GM20431 (cell line): ENCODE data around the gene CREB5.

Experiments
- in situ Hi-C: fragments of 300-500 bp; cut with MseI, MboI; formaldehyde crosslinking; loops from one replicate; pipeline ENCODE4 v1.15.0; 2020; ENCODE audit warnings: low sequenced_read_pairs; ENCODE audit not compliant: unreplicated experiment

The CREB5 gene

DNA sequence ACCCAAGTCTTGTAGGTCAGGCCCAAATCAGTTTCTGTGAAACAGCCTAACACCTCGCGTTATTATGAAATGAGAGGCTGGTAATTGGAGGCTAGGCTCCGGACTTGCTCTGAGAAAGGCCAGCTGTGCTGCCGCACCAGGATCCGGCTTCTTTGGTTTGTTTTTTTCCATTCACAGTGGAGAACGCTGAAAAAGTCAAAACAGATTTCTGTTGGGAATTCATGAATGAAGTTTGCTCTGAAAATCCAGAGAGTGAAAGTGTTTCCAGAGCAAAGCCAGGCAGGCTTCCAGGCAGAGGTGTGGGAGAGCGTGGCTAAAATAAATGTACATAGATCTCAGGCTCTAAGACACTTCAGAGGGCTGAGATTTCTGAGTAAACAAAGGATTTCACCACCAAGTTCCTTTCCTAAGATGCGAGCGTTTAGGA, 305.8 kb downstream of the CREB5 start:
- in situ Hi-C loops, result no loop called here

DNA sequence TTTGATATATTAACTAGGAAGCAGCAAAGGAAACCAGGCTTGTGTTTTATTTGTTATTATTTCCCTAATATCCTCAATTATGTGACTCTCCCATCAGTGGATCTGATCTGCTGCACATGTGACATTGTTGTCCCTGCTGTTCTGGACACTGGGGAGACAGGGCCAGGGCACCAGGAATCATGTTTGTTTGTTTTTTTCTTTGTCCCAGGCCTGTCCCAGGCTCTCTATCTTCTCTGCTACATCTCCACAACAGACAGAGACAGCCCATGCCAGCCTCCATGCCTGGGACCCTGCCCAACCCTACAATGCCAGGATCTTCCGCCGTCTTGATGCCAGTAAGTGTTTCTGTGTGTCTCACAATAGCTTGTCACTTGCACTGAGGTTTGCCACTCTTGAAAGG, 306.2 kb downstream of the CREB5 start:
- in situ Hi-C loops, result no loop called here

DNA sequence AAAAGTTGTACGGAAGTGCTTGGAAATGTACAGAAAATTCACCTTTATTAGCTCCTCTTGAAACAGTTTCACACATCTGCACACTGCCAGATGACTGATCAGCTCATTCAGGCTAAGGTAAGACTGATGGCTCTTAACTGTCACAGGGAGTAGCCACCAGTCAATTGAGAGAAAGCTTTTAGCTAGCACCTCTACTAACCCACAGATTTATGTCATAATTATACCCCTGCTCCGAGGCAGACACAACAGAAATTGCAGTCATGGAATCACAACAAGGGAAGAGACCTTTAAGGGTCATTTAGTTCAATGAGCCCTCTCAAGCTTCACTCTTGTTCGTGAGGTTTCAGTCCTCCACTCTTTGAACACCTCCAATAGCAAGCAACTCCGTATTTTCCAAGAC, 310.4 kb downstream of the CREB5 start:
- in situ Hi-C loops, result no loop called here

DNA sequence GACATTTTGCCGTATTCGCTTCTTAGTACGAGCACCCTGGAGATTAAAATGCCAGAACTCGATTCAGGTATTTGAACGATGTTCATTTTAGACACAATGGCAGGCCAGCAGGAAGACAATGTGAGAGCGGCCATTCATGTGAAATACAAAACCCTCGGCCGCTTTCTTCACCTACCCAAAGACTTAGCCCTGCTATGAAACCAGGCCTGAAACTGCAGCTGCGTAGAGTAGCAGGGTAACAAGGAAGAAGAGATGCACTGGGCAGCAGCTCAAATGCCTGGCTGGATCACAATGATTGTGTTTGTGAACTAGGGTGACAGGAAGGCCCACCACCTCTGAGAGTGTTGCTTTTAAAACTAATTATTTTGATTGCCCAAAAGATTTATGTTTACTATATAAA, 311.0 kb downstream of the CREB5 start:
- in situ Hi-C loops, result no loop called here

DNA sequence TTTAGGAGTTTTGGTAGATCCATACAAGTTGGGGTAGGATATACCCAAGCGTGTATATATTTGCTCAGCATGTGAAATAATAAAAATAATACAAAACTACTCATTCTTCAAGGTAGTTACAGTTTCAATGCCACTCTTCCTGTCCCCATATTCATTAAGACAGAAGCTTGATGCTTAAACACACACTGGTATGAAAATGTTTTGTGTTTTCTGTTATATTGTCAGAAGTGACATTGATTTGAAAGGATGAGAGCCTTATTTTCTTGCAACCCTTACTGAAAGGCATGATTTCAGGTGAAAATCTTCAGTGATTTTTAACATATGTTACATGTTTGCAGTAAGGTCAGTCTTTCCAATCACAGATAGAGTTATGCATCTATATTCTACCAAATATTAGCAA, 312.2 kb downstream of the CREB5 start:
- in situ Hi-C loops, result no loop called here

DNA sequence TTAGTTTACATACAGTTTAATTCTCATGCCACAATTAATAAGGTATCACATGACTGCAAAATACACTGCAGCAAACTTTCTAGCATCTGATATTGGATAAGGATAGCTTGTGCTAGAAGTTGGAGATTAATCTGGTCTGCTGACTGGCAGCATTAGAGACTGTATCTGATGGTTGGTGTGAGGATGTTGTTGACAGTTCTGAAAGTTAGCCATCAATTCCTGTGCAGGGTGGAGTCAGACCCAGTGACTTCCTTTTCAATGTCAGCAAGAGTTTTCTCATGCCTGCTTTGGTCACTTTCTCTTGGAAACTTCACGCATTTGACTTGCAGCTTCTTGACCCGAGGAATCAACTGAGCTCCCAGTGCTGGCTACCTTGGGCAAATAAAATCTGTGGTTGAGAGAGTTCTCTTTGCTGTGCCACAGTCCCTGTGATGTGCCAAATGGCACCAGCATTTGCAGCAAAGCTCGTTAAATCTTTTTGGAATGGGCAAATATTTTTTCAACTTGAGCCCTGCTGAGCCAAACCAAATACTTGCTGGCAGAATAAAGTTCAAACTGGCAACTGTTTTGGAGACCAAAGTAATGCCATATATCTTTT, 312.8 kb downstream of the CREB5 start:
- in situ Hi-C loops, result no loop called here

DNA sequence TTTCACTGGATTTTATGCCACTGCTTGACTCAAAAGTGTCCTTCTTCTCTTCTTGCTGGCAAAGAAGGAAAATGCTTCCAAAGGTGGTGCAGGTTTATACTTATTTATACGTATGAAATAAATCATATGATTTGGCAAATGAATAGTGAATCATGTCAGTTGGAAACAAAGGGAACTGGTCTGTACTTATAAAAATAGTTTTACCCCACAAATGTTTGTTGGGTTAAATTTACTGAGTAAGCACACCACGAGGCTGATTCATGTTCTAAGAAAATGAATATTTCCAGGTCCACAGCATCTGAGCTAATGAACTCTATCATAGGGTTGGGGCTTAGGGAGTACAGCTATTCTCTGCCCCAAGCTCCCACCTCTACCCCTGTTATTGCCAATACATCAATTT, 313.6 kb downstream of the CREB5 start:
- in situ Hi-C loops, result no loop called here

DNA sequence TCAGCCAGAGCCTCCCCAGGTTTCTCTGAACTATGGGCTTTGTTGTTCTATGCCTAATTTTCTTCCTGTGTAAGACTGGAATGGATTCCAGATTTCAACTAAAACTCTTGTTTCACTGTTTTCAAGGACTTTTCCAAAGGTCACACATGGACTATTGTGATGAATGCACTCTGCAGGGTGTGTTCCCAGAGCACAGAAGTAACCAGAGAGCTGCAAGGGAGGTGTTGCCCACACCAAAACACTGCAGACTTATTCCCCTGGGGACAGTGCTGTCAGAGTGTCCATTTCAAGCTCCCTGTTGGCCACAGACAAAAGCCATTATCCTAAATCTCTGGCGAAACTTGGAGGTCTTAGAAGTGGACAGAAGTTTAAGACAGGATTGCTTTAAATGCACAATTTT, 314.2 kb downstream of the CREB5 start:
- in situ Hi-C loops, result no loop called here

DNA sequence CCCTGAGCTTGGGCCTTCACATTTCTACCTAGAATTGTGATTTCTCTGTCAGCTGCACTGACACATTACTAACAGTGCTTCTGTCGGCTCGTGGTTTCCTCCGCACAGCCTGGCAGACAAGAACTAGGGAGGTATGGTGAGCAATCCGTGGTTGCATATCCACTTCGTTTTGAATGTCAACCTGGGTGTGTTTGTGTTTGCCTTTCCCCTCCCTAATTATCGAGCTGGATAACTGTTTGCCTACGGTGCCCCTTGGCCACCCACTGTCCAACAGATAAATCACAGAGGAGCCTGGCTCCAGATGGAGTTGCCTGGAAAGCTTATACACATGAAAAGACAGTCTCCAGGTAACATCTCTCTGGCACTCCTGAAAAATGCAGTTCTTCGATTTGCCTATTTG, 317.0 kb downstream of the CREB5 start:
- in situ Hi-C loops, result no loop called here

DNA sequence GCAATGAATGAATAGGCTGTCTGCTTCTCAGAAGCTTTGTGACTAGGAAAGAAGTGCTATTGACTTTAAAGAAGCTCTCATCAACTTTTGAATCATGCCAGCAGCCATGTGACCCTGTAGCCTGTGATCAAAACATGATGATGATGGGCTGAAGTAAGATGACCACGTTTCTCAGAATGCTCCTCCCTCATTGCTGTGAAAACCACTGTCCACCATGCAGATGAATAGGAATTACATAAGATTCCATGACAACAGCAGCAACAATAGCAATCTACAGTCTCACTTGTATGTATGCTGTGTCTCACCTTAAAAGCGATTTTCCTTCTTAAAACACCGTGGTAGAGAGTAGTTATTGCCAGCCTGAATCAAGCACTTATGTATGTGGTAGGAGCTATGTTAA, 317.4 kb downstream of the CREB5 start:
- in situ Hi-C loops, result no loop called here

DNA sequence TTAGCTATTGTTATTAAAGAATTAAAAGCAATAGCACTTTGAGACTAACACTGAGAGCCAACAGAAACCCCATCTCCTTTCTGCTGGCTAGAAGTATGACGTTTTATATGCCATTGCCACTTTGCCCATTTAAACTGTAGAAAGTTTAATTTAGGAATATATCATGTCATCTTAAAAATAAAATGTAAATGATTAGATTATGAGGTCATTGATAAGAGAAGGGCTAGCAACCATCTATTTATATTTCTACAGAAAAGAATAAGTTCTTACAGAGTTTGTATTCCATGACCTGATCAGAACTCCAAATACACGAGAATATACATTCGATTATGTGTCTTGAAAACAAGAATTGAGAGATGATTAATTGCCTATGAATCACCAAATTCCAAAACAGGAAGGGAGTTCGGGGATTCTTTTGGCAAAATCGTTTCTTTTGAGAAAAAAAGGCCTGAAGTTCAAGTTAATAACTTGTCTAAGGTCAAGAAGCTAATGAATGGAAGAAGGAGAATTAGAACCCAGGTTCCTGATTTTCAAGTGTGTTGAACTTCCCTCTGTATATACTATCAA, 318.9 kb downstream of the CREB5 start:
- in situ Hi-C loops, result no loop called here

DNA sequence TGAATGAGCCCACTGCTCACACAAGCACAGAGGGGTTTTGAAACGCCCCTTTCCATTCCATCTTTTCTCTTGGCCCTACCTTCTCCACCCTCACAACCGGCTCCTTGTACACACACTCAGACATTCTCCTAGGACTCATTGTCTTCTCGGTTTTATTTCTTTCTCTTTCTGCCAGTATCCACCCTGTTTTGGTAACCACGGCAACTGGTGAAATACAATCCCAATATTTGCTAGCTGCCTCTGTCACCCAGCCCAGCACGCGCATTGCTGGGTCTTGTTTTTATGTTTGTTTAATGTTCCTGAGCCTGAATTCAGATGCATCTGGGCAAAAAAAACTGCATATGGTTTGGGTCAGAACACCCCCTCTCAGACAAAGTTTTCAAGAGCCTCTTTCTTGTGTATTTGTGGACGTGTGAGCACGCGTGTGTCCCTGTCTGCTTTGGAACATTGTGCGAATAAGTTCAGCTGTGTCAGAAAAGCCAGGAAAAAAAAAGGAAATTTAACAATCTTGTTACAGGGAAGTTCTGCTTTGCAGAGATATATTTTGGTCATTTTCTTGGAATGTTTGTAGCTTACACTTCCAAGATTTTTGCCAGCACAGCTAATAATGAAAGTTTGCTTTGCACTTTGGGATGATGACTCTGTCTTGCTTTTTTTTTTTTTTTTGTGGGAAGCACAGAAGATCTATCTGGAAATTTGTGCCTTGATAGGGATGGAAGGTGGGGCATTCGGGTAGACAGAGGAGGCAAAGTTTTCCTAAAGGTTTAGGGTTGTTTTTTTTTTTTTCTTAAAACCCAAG, 320.0 kb downstream of the CREB5 start:
- in situ Hi-C loops, result no loop called here

DNA sequence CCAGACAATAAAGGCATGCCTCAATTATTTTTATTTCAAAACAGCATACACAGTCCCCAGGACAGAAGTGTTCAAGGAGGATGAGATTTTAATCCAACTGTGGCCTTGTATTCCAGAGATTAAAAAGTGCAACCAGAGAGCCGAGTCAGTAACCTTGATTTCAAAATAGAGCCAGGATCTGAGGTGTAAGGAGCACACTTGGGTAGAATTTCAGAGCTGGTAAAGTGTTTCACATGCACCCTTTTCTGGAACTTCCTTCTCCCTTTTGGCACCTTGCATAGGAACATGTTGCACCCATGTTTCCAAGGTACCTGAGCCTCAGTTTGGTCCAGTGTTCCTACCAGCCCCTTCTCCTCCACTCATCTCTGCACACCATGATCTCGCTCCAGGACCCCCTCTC, 320.7 kb downstream of the CREB5 start:
- in situ Hi-C loops, result no loop called here

DNA sequence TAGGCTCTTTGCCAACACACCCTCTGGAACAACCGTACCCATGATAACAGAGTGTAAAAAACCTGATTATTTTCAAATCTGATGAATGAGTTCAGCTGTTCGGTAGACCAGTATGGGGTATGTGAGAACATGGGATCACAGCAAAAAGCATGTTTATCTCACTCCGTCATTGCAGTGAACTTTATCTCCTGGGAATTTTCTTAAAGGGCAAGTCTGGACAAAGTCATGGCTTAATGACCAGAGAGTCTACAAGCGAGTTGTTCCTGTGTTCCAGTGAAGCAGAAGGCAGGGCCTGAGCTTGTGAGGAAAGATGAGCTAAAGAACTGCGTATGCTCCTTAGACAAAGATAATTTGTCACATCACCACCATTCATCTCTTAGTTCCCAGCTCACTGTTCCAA, 326.1 kb downstream of the CREB5 start:
- in situ Hi-C loops, result no loop called here

DNA sequence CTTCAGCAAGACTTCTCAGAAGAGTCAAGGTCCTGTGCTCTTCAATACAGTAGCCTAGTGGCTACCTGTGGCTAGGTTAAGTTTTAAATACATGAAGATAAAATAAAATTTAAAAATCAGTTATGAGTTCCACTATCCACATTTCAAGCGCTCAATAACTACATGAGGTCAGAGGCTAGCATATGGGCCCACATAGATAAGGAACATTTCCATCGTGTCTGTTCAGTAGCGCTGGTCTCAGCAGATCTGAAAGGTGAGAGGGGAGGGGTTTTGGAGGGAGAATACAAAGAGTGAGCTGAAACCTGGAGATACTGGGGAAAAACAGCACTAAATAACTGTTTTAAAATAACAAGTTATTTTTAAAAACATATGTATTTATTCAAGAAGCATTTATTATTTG, 326.8 kb downstream of the CREB5 start:
- in situ Hi-C loops, result no loop called here

DNA sequence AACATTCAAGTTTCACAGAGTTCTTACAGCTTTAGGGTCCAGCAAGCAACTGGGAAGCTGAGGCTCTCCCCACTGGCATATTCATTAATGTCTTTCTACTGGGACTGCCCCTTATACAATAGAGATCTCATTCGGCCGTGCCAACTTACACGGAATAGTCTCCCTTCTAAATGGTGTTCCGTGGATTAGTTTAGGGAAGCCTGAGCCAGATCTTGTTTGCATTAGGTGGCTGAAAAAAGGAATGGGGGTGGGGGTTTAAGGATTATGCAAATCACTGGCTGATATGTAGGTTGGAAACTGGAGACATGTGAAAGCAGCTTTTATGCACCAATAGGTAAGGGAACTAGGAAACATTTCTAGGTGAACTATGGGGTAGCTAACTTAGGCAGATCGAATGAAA, 327.5 kb downstream of the CREB5 start:
- in situ Hi-C loops, result no loop called here

DNA sequence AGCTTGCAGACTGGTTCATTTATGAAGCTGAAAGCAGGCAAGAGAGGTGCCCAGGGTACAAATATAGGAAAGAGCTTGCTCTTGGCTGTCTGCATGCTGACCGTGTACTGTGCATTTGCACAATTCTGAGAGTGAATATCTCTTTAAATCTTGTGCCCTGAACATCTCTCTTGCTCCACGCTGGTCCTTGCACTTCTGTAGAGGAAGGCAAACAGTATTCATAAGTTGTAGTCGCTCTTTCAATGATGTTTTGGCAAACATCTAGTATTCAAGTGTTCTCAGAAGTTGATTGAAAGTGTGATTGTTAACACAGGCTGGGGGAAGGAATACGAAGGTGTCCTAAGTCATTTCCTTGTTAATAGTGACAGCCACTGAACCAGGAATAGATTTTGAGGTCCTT, 332.6 kb downstream of the CREB5 start:
- in situ Hi-C loops, result no loop called here

DNA sequence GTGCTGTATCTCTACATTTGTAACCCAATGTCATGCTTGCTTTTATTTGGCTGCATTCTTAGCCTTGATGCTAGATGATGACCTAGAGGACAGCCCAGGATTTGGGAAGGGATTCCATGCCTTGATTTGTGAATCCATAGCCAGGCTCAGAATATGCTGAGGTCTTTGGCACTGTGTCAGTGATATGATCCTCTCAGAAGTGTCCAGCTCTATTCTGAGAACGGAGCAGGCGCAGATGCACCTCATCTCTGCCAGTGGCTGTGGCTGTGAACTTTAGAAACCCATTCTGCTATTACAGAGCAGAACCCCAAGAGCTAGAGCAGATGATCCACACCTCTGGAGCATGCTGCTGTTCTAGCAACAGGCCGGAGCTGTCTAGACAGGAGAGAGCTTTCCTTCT, 333.0 kb downstream of the CREB5 start:
- in situ Hi-C loops, result no loop called here

DNA sequence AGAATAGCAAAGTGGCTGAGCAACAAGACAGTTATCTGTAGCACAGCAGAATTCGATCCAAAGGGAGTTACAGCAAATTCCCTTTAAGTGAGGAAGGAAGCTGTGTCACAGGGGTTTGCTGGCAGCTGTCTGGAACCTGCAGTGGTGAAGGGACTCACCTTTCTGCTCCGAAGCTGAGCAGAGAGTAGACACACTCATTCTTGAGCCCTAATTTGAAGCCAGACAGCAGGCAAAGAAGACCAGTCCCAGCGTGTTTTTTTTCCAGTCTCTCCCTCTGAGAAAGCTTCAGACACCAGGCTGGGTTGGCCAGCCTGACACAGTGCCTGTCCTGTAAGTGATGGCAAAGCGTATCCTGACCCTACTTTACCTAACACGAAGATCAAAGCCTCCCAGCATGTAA, 335.1 kb downstream of the CREB5 start:
- in situ Hi-C loops, result no loop called here

DNA sequence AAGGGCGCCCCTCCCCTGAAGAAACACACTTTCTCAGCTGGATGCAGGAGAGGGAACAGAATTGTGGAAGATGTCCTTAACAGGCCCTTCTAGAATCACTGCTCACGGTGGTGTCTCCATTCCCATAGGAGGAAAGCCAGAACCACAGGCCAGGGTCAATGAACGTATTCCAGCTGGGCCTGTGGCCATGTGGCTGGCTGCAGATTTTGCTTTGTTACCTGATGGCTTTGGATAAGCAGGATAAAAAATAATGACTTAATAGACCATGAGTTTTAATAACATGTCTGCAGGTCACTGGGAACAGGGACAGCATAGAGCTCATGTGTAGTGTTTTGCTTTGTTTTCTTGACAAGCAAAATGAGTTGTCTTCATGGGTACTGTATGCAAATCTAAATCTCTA, 335.5 kb downstream of the CREB5 start:
- in situ Hi-C loops, result no loop called here

DNA sequence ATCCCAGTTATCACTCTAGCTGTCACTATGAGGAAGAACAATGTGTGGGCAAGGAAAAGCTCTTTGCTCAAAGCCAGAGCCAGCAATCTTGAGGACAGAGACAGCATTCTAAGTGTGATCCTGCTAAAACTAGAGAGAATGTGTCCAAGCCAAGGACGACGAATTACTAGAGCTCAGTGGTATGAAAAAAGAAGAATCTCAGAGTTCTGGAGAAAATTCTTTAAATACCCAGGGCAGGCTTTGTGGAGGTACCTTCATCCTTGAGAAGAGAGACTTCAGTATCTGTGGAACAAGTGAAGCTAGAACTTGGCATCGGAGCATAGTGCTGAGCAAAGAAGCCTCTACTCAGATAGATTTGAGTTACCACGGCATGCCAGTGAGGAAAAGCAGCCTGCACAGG, 336.0 kb downstream of the CREB5 start:
- in situ Hi-C loops, result no loop called here
